Neuronal stem cell (in vitro differentiated cells): ENCODE measurements around the gene KRT23.

ENCODE experiments used
- DNase-seq: peaks from one replicate; pipeline ENCODE4 v3.0.0-alpha.2; 2013; ENCODE audit warnings: low spot score
- H2AFZ ChIP-seq: one replicate; pipeline ENCODE4 v1.6.1; 2013; ENCODE audit warnings: mild to moderate bottlenecking, low read length, inconsistent platforms
- H2AK5ac ChIP-seq: 2 replicates; pipeline ENCODE4 v1.6.1; 2013; ENCODE audit warnings: low read depth, mild to moderate bottlenecking, inconsistent platforms, low read length, moderate library complexity, mixed read lengths
- H2BK120ac ChIP-seq: 2 replicates; pipeline ENCODE4 v1.6.1; 2013; ENCODE audit warnings: low read depth, mild to moderate bottlenecking, inconsistent platforms, low read length, moderate library complexity, mixed read lengths
- H2BK12ac ChIP-seq: one replicate; pipeline ENCODE4 v1.6.1; 2013; ENCODE audit warnings: low read length, inconsistent platforms
- H2BK15ac ChIP-seq: 2 replicates; pipeline ENCODE4 v1.6.1; 2013; ENCODE audit warnings: mild to moderate bottlenecking, low read length, inconsistent platforms, mixed read lengths
- H2BK5ac ChIP-seq: one replicate; pipeline ENCODE4 v1.6.1; 2013; ENCODE audit warnings: inconsistent platforms, mild to moderate bottlenecking, low read length, moderate library complexity
- H3K14ac ChIP-seq: one replicate; pipeline ENCODE4 v1.6.1; 2013; ENCODE audit warnings: low read length, inconsistent platforms
- H3K18ac ChIP-seq: 2 replicates; pipeline ENCODE4 v1.6.1; 2013; ENCODE audit warnings: low read length, inconsistent platforms
- H3K23ac ChIP-seq: 2 replicates; pipeline ENCODE4 v1.6.1; 2013; ENCODE audit warnings: low read depth, mild to moderate bottlenecking, mixed read lengths, low read length, inconsistent platforms; ENCODE audit not compliant: poor library complexity
- H3K27ac ChIP-seq: replicated peaks from 3 replicates; pipeline ENCODE4 v1.5.1; 2013; ENCODE audit warnings: low read length, inconsistent platforms
- H3K27me3 ChIP-seq, 3 experiments: 2 replicates each; pipeline ENCODE4 v1.6.1; 2013; ENCODE audit warnings: low read length in 3 of 3, mild to moderate bottlenecking in 2 of 3, inconsistent platforms in 1 of 3, low read depth in 1 of 3, mixed read lengths in 1 of 3, moderate library complexity in 1 of 3; ENCODE audit not compliant: control insufficient read depth in 3 of 3, insufficient read depth in 3 of 3
- H3K36me3 ChIP-seq, 2 donors: replicated peaks in 1 of 2; 2 replicates each; pipeline ENCODE4 v1.6.1; 2013; ENCODE audit warnings: low read length in 2 of 2; ENCODE audit not compliant: control insufficient read depth in 2 of 2, insufficient read depth in 2 of 2
- H3K4ac ChIP-seq: 2 replicates; pipeline ENCODE4 v1.6.1; 2013; ENCODE audit warnings: inconsistent platforms, mild to moderate bottlenecking, low read length, moderate library complexity
- H3K4me1 ChIP-seq, 2 donors: 1 replicate in 1 of 2; 2 replicates in 1 of 2; pipeline ENCODE4 v1.6.1; 2013; ENCODE audit warnings: low read length in 2 of 2, low read depth in 1 of 2; ENCODE audit not compliant: control insufficient read depth in 2 of 2, insufficient read depth in 1 of 2
- H3K4me2 ChIP-seq: one replicate; pipeline ENCODE4 v1.6.1; 2013; ENCODE audit warnings: mild to moderate bottlenecking, low read length, inconsistent platforms; ENCODE audit not compliant: insufficient read depth, poor library complexity, severe bottlenecking
- H3K4me3 ChIP-seq, 2 donors: 2 replicates each; pipeline ENCODE4 v1.5.1; 2013; ENCODE audit warnings: low read length in 2 of 2, mild to moderate bottlenecking in 2 of 2, inconsistent platforms in 1 of 2, moderate library complexity in 1 of 2
- H3K79me1 ChIP-seq: one replicate; pipeline ENCODE4 v1.6.1; 2013; ENCODE audit warnings: low read depth, mild to moderate bottlenecking, inconsistent platforms, low read length, moderate library complexity
- H3K9ac ChIP-seq: one replicate; pipeline ENCODE4 v1.6.1; 2013; ENCODE audit warnings: mild to moderate bottlenecking, low read depth, low read length, inconsistent platforms; ENCODE audit not compliant: poor library complexity
- H3K9me3 ChIP-seq, 2 donors: replicated peaks in 1 of 2; 2 replicates each; pipeline versions ENCODE3 to v1.6.1; 2013; ENCODE audit warnings: low read length in 2 of 2, mild to moderate bottlenecking in 2 of 2, inconsistent platforms in 1 of 2, low read depth in 1 of 2, mixed read lengths in 1 of 2, moderate library complexity in 1 of 2; ENCODE audit not compliant: control insufficient read depth in 2 of 2, insufficient read depth in 1 of 2
- H4K8ac ChIP-seq: one replicate; pipeline ENCODE4 v1.6.1; 2013; ENCODE audit warnings: low read depth, mild to moderate bottlenecking, inconsistent platforms, low read length, moderate library complexity
- H4K91ac ChIP-seq: one replicate; pipeline ENCODE4 v1.6.1; 2013; ENCODE audit warnings: low read length, low read depth, mild to moderate bottlenecking, inconsistent platforms; ENCODE audit not compliant: poor library complexity
- WGBS, 2 donors: extraction: QIAGEN DNeasy Blood & Tissue Kit; methylation state at CpG; one replicate each; pipeline ENCODE4 v1.1.7; 2013; ENCODE audit warnings: missing lambda C conversion rate in 2 of 2, mixed read lengths in 1 of 2; ENCODE audit not compliant: insufficient read length in 2 of 2, insufficient replicate concordance in 1 of 2; ENCODE audit errors: extremely low coverage in 2 of 2; 5-methylcytosine and 5-hydroxymethylcytosine counted together

The KRT23 gene

DNA sequence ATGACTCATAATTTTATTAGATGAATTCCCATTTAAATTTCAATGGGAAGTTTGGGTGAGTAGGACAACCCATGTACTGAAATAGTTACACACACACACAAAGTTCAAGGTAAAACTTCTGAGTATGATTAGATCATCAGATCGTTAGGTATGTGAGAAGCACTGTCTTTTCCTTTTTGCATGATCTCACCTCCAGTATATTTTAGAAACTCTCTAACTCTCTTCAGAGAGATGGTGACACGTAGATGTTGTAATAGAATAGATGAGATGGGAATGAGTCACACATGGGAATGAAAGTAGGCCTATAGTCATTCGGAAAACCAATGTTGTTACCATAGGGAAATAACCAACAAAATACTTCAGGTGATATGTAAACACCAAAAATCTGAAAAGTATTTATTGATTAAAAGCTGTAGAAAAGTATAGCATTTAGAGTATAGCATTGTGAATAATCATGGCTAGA is 22.2 kb downstream of the KRT23 start:
- Histone ChIP-seq H3K23ac (no peak overlapping the region), H3K4me1 (peaks cover 0 to 3% of the 10 kb centered on the region in 2 donors), H4K8ac (no peak overlapping the region), H3K27ac (no peak overlapping the region), H3K9ac (no peak overlapping the region), H3K18ac (no peak overlapping the region), H3K9me3 (no peaks in the 10 kb centered on the region), H2BK15ac (no peak overlapping the region), H2BK12ac (no peak overlapping the region), H2AK5ac (no peak overlapping the region), H3K27me3 (peaks cover 0 to 13% (median 0%) of the 10 kb centered on the region in 3 experiments), H3K36me3 (no peaks in the 10 kb centered on the region), H4K91ac (no peak overlapping the region), H3K14ac (no peak overlapping the region), H2AFZ (no peak overlapping the region), H3K4ac (no peak overlapping the region), H3K4me2 (no peak overlapping the region), H3K4me3 (no peak overlapping the region), H3K79me1 (no peaks in the 10 kb centered on the region), H2BK120ac (no peak overlapping the region), H2BK5ac (no peak overlapping the region)
- no peak for DNase-seq
- no CpG with 5 or more reads among the region's 3 CpGs for WGBS, 2 donors

DNA sequence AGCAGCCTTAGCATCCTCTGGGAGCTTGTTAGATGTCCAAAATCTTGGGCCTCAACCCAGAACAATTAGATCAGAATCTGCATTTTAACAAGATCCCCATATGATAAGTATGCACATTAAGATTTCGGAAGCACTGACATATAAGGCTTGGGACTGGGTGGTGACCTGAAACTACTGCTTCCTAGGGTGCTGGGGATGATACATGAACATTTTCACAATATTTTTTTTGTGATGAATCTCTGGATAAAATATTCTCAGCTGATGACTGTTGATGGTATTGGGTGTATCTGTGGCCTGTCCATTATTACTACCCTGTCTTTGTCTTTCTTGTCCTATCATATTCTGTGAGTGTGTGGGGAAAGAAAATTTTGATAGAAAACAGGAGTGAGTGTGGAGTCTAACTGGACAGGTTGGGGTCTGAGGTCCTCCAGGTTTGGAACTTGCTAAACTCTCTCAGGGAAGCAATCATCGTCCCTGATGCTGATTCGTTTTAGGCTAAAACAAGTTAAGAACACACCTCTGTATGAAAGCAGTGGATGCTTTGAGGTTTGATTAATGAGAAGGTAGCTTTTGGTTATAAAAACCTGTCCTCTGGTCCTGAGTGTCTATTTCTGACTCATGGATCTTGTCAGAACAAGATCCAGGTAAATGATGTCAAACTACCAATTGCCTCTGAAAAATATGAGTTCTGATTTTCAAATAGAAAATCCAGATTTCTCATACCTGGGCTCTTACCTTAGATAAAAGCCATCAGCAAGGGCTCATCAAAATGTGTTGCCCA is 23.2 kb downstream of the KRT23 start:
- Histone ChIP-seq H3K79me1 (no peaks in the 10 kb centered on the region), H4K8ac (no peak overlapping the region), H3K4me1 (peaks cover 0 to 5% of the 10 kb centered on the region in 2 donors), H3K36me3 (no peaks in the 10 kb centered on the region), H2BK15ac (no peak overlapping the region), H4K91ac (no peak overlapping the region), H3K23ac (no peak overlapping the region), H2BK120ac (no peak overlapping the region), H3K4me3 (no peak overlapping the region), H3K4ac (no peak overlapping the region), H2AK5ac (no peak overlapping the region), H2BK5ac (no peak overlapping the region), H2BK12ac (no peak overlapping the region), H3K27ac (no peak overlapping the region), H3K14ac (no peak overlapping the region), H3K18ac (no peak overlapping the region), H3K9ac (no peak overlapping the region), H2AFZ (no peak overlapping the region), H3K9me3 (no peaks in the 10 kb centered on the region), H3K27me3 (peaks cover 0 to 21% (median 0%) of the 10 kb centered on the region in 3 experiments), H3K4me2 (no peak overlapping the region)
- DNase-seq = no peak
- no CpG with 5 or more reads among the region's 3 CpGs for WGBS, 2 donors

DNA sequence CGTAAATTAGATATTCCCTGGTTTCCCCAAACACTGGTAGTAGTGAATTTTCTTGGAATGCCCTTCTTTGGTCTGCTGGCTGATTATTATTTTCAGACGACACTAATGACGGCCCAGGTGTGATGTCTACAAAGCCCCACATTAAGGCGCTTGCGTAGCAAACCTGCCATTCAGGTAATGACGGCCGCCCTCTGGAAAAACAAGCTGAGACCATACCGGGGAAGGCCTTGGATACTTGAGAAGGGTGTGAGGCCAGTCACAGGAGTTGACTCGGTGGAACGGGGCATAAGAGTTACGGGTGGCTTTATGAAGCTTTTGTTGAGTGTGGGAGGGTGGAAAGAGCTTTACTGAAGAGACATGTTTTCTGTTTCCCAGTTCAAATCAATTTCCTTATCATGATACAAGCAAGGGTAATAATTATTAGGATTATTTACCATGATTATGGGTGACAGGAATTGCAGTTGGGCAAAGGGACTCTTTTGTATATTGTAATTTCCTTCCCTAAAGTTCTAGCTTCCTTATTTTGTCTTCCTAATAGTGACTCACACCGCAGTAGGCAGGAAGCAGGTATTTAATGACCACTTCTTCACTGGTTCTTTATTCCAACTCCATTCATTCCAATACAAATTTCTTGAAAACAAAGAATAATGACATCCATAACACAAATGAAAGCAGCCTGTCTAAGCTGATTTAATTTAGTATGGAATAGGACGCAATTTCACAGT is 24.8 kb downstream of the KRT23 start:
- H3K18ac ChIP-seq = no peak overlapping the region
- H2BK5ac ChIP-seq = no peak overlapping the region
- DNase-seq = no peak
- H3K9me3 ChIP-seq = no peaks in the 10 kb centered on the region
- WGBS, 2 donors = no CpG with 5 or more reads among the region's 13 CpGs
- H4K8ac ChIP-seq = no peak overlapping the region
- H3K14ac ChIP-seq = no peak overlapping the region
- H2BK120ac ChIP-seq = no peak overlapping the region
- no peak overlapping the region for H3K23ac ChIP-seq
- no peak overlapping the region for H3K4me3 ChIP-seq
- no peak overlapping the region for H3K4me2 ChIP-seq
- H3K27me3 ChIP-seq = peaks cover 0 to 21% (median 0%) of the 10 kb centered on the region in 3 experiments
- no peaks in the 10 kb centered on the region for H3K79me1 ChIP-seq
- H3K9ac ChIP-seq = no peak overlapping the region
- H2AFZ ChIP-seq = no peak overlapping the region
- H3K27ac ChIP-seq = no peak overlapping the region
- H3K4ac ChIP-seq = no peak overlapping the region
- H3K36me3 ChIP-seq = no peaks in the 10 kb centered on the region
- no peak overlapping the region for H2BK15ac ChIP-seq
- H3K4me1 ChIP-seq = peaks cover 0 to 7% of the 10 kb centered on the region in 2 donors
- H4K91ac ChIP-seq = no peak overlapping the region
- H2AK5ac ChIP-seq = no peak overlapping the region
- no peak overlapping the region for H2BK12ac ChIP-seq

DNA sequence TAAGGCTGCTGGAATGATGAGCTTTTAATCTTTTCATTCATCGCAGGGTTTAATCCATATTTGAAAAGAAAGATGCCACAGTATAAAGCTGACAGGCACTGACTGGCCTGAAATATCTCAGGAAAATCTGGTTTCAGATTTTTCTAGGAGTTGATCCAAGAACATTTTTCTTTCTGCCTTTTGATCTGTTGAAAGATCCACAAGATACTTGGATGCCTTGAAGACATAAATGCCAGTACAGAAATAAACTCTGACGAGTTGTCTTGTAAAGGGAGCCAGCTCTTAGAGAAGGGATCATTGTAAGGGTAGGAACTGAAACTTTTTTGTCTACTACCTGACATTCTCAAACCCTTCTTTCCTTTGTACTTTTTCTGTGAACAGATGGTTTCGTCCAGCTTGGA is 27.0 kb downstream of the KRT23 start:
- Histone ChIP-seq H3K23ac (no peak overlapping the region), H2BK12ac (no peak overlapping the region), H2BK120ac (no peak overlapping the region), H3K9me3 (no peaks in the 10 kb centered on the region), H3K79me1 (no peaks in the 10 kb centered on the region), H2BK5ac (no peak overlapping the region), H4K91ac (no peak overlapping the region), H3K4me3 (no peak overlapping the region), H3K27me3 (peaks cover 0 to 21% (median 0%) of the 10 kb centered on the region in 3 experiments), H3K36me3 (no peaks in the 10 kb centered on the region), H3K18ac (no peak overlapping the region), H3K14ac (no peak overlapping the region), H2AK5ac (no peak overlapping the region), H2AFZ (no peak overlapping the region), H3K4me1 (peaks cover 0 to 7% of the 10 kb centered on the region in 2 donors), H3K27ac (no peak overlapping the region), H3K4me2 (no peak overlapping the region), H2BK15ac (no peak overlapping the region), H3K9ac (no peak overlapping the region), H3K4ac (no peak overlapping the region), H4K8ac (no peak overlapping the region)
- WGBS, 2 donors = no CpG with 5 or more reads among the region's 3 CpGs
- DNase-seq = no peak
